ENCODE measurements around the gene TEX101.

The TEX101 gene

GRCh38 chr19:43445426-43445825 is 30.7 kb downstream of the TEX101 start:
- intact Hi-C loops (cut with micrococcal nuclease): loop anchor here (10.0 kb wide), 1 partner anchor 149 kb away; the partner anchor contains the start of genes IRGQ and ZNF576

DNA sequence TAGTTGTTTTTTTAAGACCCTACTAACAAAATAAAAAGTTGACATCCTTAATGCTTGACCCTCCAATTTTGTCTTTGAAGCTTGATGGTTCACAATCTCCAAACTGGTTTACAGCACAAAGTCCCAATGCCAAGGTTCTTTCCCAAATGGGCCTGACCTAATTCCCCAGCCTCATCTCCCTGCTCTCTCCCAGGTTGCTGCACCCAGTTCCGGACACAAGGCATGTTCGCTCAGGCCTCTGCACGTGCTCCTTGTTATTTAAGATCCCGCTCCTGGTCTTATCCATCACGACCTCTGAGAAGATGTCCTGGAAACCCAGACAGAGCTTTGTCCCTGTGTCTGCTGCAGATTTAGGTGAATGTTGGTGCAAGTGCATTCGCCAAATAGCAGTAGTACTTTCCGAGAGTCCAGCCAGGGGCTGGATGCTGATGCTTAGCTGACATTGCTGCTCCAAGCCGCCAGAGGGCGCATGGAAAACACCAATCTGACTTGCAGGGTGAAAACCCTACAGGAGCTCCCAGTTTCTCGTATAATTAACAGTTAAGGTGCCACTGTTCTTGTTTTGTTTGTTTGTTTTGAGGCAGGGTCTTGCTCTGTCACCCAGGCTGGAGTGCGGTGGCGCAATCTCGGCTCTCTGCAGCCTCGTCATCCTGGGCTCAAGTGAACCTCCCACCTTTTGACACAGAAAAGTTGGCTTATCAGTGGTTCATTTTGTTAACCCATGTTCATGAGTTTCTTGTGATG is 32.2 kb downstream of the TEX101 start:
- peaks cover 9% of the 10 kb centered on the region for H3K9me3 Mint-ChIP-seq
- H3K4me3 Mint-ChIP-seq: no peak overlapping the region
- intact Hi-C loops (cut with micrococcal nuclease): loop anchor here (1.0 to 10.0 kb wide), 3 partner anchors 57 to 148 kb away; partner anchors contain the start of genes IRGQ, PHLDB3 and ZNF576
- peaks cover 6% of the 10 kb centered on the region for H3K36me3 Mint-ChIP-seq (ENCODE audit: low read depth)
- no peak overlapping the region for H3K27ac Mint-ChIP-seq
- H3K4me1 Mint-ChIP-seq (ENCODE audit: low read depth): peaks cover 79% of the 10 kb centered on the region
- H3K27me3 Mint-ChIP-seq: peaks cover 10% of the 10 kb centered on the region

More at GRCh38 chr19:43445426-43445825, 30.7 kb downstream of the TEX101 start:
- Mint-ChIP-seq H3K4me3 (no peak overlapping the region), H3K9me3 (no peaks in the 10 kb centered on the region), H3K27me3 (peaks cover 10% of the 10 kb centered on the region), H3K36me3 (ENCODE audit: low read depth) (no peaks in the 10 kb centered on the region), H3K4me1 (ENCODE audit: low read depth) (peaks cover 79% of the 10 kb centered on the region), H3K27ac (peak overlapping the region; percentile 72)

DNA sequence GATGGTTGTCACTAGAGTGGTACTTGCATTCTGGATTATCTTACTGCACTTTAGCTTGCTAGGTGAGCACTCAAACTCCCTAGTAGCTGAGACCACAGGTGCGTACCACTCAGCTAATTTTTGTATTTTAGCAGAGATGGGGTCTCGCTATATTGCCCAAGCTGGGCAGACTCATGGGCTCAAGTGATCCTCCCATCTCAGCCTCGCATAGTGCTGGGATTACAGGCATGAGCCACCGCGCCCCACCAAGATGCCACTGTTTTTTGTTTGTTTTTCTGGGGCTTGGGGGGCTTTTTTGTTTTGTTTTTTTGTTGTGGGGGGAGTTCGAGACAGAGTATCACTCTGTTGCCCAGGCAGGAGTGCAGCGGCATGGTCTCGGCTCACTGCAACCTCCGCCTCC is 33.0 kb downstream of the TEX101 start:
- intact Hi-C loops (cut with micrococcal nuclease): loop anchor here (1.0 to 10.0 kb wide), 3 partner anchors 57 to 147 kb away; partner anchors contain the start of genes IRGQ, PHLDB3 and ZNF576
- Mint-ChIP-seq H3K27ac (peak overlapping the region; percentile 94), H3K4me1 (ENCODE audit: low read depth) (peaks cover 82% of the 10 kb centered on the region)

DNA sequence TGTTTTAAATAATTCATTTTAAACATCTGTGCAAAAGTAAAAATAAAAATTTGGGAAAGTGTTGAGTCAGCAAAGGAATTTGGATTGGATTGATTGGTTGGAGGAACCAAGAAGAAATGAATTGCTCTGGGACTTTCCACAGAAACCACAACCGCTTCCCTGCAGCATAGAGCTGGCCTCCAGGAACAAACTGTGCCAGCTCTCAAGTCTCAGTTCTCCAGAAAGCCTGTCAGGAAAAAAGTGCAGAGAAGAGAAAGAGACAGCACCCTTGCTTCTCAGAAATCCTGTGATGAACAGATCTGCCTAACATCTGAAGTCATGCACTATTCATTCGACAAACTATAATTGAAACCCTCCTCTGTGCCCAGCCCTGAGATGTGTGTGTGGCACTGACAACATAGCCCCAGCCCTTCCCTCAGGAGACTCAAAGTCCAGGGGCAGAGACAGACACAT is 35.9 kb downstream of the TEX101 start:
- Mint-ChIP-seq H3K27ac (peak overlapping the region; percentile 94), H3K36me3 (ENCODE audit: low read depth) (peaks cover 15% of the 10 kb centered on the region)

More for the DNA sequence above, 33.0 kb downstream of the TEX101 start:
- Mint-ChIP-seq H3K36me3 (ENCODE audit: low read depth) (peaks cover 12% of the 10 kb centered on the region), H3K4me3 (no peak overlapping the region), H3K9me3 (peaks cover 14% of the 10 kb centered on the region), H3K27me3 (peaks cover 10% of the 10 kb centered on the region)

DNA sequence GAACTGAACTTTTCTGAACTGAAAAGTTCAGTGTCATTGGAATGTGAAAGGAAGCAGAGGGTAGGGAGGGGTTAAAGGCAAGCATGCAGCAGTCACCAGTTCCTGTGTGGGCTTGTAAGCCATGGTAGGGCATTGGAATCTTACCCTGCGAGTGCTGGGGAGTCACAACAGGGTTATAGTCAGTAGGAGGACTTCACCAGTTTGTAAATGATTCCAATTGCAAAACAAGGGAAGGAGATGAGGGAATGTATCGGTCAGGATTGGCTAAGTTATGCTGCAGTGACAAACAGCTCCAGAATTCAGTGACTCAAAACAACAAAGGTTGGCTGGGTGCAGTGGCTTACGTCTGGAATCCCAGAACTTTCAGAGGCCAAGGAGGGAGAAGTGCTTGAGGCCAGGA is 37.9 kb downstream of the TEX101 start:
- Mint-ChIP-seq H3K9me3 (peaks cover 17% of the 10 kb centered on the region), H3K27ac (peak overlapping the region; percentile 94), H3K4me3 (no peak overlapping the region)

More for the DNA sequence above, 35.9 kb downstream of the TEX101 start:
- H3K9me3 Mint-ChIP-seq: peaks cover 17% of the 10 kb centered on the region
- peaks cover 4% of the 10 kb centered on the region for H3K27me3 Mint-ChIP-seq
- H3K4me3 Mint-ChIP-seq: no peak overlapping the region
- intact Hi-C loops (cut with micrococcal nuclease): loop anchor here (5.0 kb wide), 1 partner anchor 37 kb away; no protein-coding TSS in a partner anchor
- H3K4me1 Mint-ChIP-seq (ENCODE audit: low read depth): peaks cover 83% of the 10 kb centered on the region

DNA sequence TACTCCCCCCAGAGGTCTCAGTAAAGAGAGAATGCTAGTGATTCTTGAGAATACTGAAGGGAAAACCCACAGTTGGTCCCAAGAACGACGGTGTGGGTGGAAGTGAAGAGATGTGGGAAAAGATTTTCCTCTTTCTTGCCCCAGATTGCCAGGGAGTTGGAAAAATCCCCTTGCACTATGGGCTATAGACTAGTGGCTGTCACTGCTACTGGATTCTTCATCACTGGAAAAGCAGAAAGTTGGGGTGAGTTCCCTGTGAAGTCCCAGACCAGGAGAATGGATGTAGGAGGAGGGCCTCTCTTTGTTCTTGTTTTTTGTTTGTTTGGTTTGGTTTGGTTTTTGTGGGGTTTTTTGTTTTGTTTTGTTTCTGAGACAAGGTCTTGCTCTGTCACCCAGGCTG is 39.3 kb downstream of the TEX101 start:
- H3K27me3 Mint-ChIP-seq: no peaks in the 10 kb centered on the region
- H3K27ac Mint-ChIP-seq: peak overlapping the region; percentile 73
- intact Hi-C loops (cut with micrococcal nuclease): loop anchor here (5.0 kb wide), 1 partner anchor 33 kb away; no protein-coding TSS in a partner anchor
- H3K4me3 Mint-ChIP-seq: peak overlapping the region; percentile 4
- peaks cover 62% of the 10 kb centered on the region for H3K4me1 Mint-ChIP-seq (ENCODE audit: low read depth)
- H3K36me3 Mint-ChIP-seq (ENCODE audit: low read depth): peaks cover 15% of the 10 kb centered on the region
- peaks cover 17% of the 10 kb centered on the region for H3K9me3 Mint-ChIP-seq

More for the DNA sequence above, 37.9 kb downstream of the TEX101 start:
- peaks cover 72% of the 10 kb centered on the region for H3K4me1 Mint-ChIP-seq (ENCODE audit: low read depth)
- intact Hi-C loops (cut with micrococcal nuclease): loop anchor here (5.0 kb wide), 1 partner anchor 35 kb away; no protein-coding TSS in a partner anchor
- no peaks in the 10 kb centered on the region for H3K27me3 Mint-ChIP-seq
- H3K36me3 Mint-ChIP-seq (ENCODE audit: low read depth): peaks cover 15% of the 10 kb centered on the region

DNA sequence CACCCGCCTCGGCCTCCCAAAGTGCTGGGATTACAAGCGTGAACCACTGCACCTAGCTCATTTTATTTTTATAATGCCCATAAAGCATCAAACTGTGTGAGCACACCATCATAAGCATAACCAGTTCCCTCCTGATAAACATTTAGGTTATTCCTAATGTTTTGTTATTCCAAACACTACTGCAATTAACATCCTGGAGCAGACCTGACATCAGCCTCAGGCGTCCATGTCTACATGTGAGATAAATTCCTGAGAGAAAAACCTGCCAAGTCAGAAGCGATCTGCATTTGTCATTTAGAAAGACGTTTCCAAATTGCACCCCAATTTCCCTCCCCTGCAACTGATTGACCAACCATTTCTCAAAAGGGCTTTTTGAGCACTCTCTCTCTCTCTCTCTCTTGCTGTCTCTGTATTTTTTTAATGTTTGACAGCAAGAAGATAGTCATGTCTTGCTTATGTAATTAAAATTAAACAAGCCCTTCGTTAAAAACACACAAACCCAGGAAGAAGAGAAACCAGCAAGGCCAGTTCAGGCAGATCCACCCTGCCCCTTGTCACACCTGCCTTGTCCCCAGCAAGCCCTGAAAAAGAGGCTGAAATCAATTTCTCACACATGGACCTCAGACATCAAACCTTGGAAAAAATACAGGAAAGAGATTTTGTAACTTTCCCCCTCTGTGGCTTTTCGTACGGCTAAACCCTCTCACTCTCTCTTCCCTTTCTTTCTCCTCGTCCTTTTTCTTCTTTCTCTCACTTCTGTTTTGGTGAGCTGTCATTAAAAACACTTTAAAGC is 40.8 kb downstream of the TEX101 start:
- H3K4me3 Mint-ChIP-seq: peak overlapping the region; percentile 17
- H3K27me3 Mint-ChIP-seq: no peaks in the 10 kb centered on the region
- intact Hi-C loops (cut with micrococcal nuclease): no loop called here
- peaks cover 49% of the 10 kb centered on the region for H3K4me1 Mint-ChIP-seq (ENCODE audit: low read depth)
- peaks cover 15% of the 10 kb centered on the region for H3K36me3 Mint-ChIP-seq (ENCODE audit: low read depth)
- H3K27ac Mint-ChIP-seq: peak overlapping the region; percentile 73
- peaks cover 17% of the 10 kb centered on the region for H3K9me3 Mint-ChIP-seq

DNA sequence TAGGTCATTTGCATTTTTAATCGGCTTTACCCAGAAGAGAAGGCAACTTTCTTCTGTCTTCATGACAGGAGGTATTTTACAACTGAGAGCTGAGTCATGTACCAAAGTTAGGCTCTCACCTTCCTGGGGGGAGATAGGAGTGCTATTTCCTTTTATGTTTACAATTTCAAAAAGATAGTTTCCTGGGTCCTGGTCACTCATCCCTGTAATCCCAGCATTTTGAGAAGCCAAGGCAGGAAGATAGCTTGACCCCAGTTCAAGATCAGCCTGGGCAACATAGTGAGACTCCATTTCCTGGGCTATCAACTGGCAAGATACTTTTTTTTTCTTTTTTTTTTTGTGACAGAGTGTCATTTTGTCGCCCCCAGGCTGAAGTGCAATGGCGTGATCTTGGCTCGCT is 43.1 kb downstream of the TEX101 start:
- H3K9me3 Mint-ChIP-seq: peaks cover 2% of the 10 kb centered on the region
- H3K4me3 Mint-ChIP-seq: no peak overlapping the region
- peaks cover 17% of the 10 kb centered on the region for H3K36me3 Mint-ChIP-seq (ENCODE audit: low read depth)
- H3K27ac Mint-ChIP-seq: no peak overlapping the region
- intact Hi-C loops (cut with micrococcal nuclease): no loop called here
- peaks cover 16% of the 10 kb centered on the region for H3K27me3 Mint-ChIP-seq
- H3K4me1 Mint-ChIP-seq (ENCODE audit: low read depth): peaks cover 46% of the 10 kb centered on the region

GRCh38 chr19:43460362-43461016 is 45.8 kb downstream of the TEX101 start:
- intact Hi-C loops (cut with micrococcal nuclease): no loop called here
- H3K27ac Mint-ChIP-seq: peak overlapping the region; percentile 50
- no peaks in the 10 kb centered on the region for H3K9me3 Mint-ChIP-seq
- H3K4me3 Mint-ChIP-seq: no peak overlapping the region
- peaks cover 46% of the 10 kb centered on the region for H3K4me1 Mint-ChIP-seq (ENCODE audit: low read depth)
- peaks cover 29% of the 10 kb centered on the region for H3K27me3 Mint-ChIP-seq
- peaks cover 23% of the 10 kb centered on the region for H3K36me3 Mint-ChIP-seq (ENCODE audit: low read depth)

DNA sequence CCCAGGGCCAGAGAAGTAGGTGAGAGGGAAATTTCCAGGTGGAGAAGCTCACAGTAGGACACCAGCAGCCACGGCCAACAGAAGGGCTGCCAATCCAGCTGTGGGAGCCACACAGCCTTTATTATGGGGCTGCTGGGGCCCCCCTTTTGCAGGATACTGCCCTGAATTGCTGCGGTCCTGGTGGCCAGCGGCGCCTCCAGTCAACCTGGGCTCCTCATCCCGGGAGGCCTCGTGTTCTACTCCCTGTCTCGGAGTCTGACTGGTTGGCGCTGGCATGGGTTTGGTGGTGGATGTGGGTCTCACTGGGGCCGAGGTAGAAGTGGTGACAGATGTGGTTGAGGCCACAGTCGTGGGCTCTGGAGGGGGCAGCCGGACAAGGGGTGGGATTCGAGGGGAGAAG is 46.6 kb downstream of the TEX101 start:
- Mint-ChIP-seq H3K27ac (peak overlapping the region; percentile 50), H3K4me3 (no peak overlapping the region)
- intact Hi-C loops (cut with micrococcal nuclease): no loop called here

DNA sequence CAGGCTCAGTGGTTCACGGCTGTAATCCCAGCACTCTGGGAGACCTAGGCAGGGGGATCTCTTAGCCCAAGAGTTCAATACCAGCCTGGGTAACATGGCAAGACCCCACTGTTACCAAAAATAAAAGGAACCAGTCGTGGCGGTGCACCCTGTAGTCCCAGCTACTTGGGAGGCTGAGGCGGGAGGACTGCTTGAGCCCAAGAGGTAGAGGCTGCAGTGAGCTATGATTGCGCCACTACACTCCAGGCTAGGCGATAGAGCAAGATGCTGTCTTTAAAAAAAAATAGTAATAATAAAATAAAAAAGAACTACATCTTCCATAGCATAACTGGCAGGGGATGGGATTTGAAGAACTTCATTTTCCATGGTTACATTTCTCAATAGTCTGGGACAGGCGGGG is 47.7 kb downstream of the TEX101 start:
- H3K27me3 Mint-ChIP-seq: peaks cover 36% of the 10 kb centered on the region
- peak overlapping the region; percentile 58 for H3K4me3 Mint-ChIP-seq
- H3K27ac Mint-ChIP-seq: no peak overlapping the region
- peaks cover 23% of the 10 kb centered on the region for H3K36me3 Mint-ChIP-seq (ENCODE audit: low read depth)
- peaks cover 51% of the 10 kb centered on the region for H3K4me1 Mint-ChIP-seq (ENCODE audit: low read depth)
- no peaks in the 10 kb centered on the region for H3K9me3 Mint-ChIP-seq
- intact Hi-C loops (cut with micrococcal nuclease): no loop called here

More for the DNA sequence above, 46.6 kb downstream of the TEX101 start:
- Mint-ChIP-seq H3K9me3 (no peaks in the 10 kb centered on the region), H3K4me1 (ENCODE audit: low read depth) (peaks cover 46% of the 10 kb centered on the region), H3K27me3 (peaks cover 36% of the 10 kb centered on the region), H3K36me3 (ENCODE audit: low read depth) (peaks cover 23% of the 10 kb centered on the region)

DNA sequence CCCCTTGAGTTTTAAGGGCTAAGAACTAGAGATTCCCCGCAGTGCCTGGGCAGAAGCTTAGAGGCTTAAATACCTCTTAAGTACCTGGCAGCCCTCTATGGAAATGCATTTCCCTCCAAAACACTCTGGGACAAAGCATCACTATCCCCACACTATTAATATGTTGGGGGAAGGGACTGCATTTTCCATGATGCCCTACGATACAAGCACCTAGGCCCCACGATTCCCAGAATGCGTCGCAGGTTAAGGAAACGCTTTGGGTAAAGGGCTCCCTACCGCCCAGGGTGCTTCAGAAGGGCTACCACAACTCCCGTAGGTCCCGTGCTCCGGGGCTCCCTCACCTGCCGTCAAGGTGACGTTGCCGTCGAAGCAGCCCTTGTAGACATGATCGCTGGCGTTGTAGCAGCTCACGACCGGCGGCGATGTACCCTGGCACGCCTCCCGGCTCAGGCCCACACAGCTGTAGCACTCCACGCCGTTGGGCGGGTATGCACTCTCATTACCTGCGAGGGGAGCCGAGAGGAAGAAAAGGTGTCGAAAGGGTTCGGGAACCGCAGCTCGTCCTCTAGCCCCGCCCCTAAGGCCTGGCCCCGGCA is 48.2 kb downstream of the TEX101 start:
- H3K27ac Mint-ChIP-seq: peak overlapping the region; percentile 95
- H3K27me3 Mint-ChIP-seq: peaks cover 36% of the 10 kb centered on the region
- peak overlapping the region; percentile 93 for H3K4me3 Mint-ChIP-seq
- intact Hi-C loops (cut with micrococcal nuclease): loop anchor here (1.0 kb wide), 1 partner anchor 12 kb away; no protein-coding TSS in a partner anchor
- no peaks in the 10 kb centered on the region for H3K9me3 Mint-ChIP-seq
- H3K36me3 Mint-ChIP-seq (ENCODE audit: low read depth): peaks cover 23% of the 10 kb centered on the region
- H3K4me1 Mint-ChIP-seq (ENCODE audit: low read depth): peaks cover 56% of the 10 kb centered on the region

All from dendritic cell treated with granulocyte-macrophage colony-stimulating factor and Interleukin-4, amounts not matched to agents 40 ng/mL and 50 ng/mL, for 4 days (primary cell).